ENCODE measurements around the gene KAT5. TPM values are rescaled to one million over a fixed set of nuclear protein-coding genes. Genes with fewer than 3 reads are reported as not detected.
"Not testable (repeated sequence)": the region's sequence is repeated elsewhere in the genome, so short reads cannot be mapped to it uniquely, and the experiment has no call there.

KAT5 gene
- total RNA-seq, result 35.7 and 38.5 TPM in 2 replicates

DNA sequence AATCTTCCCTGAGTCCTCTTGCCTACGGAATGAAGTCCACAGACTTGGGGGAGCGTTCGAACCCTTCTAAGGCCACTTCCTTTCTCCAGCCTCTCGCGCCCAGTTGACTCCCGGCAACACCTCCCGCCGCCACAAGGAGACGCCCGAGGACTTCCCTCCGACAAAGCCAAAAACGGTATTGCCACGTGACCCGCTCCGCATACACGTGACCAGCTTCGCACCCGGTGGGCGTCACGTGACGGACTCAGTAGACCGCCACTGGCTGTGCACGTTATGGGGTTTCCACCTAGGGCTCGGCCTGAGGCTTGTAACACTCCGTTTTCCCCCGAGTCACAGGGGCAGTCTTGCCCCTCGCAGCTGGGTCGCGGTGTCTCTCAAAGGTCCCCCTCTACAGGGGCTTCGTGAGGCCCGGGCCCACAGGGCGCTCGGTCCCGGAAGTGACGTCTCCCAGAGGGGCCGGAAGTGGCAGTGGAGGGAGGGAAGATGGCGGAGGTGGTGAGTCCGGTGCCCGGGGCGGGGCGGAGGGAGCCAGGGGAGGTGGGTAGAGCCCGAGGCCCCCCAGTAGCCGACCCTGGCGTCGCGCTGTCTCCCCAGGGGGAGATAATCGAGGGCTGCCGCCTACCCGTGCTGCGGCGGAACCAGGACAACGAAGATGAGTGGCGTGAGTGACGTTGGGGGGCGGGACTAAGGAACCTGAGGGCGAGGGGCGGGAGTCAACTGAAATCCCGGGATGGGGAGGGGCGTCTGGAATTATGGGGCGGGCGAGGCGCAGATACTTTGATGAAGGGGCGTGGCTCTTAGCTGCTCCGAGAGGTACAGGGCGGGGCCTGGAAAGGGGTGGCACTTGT is at the start of gene KAT5:
Gene KAT5 (plus strand): TSS at position 468 of the 848 bp plus-strand sequence. CDS start 16 bp downstream, at position 484.
- DNase-seq, result peak; percentile 99

DNA sequence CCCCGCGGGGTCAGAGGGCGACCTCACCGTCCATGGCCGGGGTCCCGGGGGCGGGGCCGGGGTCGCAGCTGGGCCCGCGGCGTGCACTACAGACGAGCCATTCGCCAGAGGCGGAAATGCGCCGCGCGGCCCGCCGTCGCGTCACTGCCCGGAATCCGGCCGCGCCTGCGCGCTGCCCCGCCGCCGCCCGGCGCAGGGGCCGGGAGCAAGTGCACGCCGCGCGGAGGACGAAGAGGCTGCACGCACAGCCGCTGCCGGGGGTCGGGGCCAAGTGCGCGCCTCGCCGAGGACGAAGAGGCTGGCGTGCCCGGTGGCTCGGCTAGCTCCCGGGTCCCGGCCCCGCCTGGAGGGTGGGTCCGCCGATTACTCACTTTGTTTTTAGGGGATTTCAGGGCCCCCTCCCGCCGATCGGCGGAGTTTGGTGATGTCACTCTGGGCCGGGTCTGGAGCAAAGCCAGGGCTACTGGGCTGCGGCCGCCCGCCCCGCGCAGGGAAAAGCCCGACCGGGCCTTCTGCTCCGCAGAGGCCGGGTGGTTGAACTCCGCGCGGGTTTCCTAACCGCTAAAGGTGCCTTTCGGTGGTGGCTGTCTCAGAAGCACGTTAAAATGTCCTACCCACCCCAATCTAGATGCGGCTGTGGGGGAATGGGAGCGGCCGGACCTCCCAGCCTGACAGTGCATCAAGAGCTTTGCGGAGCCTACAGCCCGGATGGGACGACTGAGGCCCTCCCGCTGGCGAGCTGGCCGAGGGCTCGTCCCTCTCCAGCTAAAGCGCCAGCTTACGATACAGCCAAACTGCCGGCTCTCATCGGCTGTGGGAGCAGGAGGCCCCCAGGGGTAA is 49.0 kb upstream of the KAT5 start, which contains the start of gene RELA:
Gene RELA (minus strand): TSS at position 118 of the 840 bp plus-strand sequence. CDS start 84 bp downstream, at position 34.
- peak; percentile 94 for DNase-seq

DNA sequence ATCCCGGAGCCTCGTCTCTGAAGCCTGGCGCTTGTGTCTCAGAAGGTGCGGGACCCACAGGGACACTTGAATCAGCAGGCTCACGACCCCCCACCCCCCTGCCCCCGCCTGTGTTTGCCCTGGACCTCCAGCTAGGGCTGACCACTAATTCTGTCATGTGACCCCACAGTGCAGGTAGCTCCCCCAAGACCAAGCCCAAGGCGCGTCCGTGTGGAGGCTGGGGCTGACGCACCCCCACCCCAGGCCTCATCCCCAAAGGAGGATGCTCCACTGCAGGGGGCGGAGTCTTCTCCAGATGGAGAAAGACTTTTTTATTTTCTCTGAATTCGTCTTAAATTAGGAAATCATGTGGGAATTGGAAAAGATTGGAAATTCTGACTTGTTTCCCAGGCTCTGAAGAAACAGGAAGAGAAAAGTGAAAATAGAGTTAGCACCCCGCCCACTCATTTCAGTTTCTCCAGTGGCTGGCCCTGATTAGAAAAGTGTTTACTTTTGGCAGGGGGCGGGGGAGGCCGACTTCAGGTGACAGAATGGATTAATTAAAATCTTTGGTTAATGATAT is 48.3 kb upstream of the KAT5 start:
- peak; percentile 52 for DNase-seq

DNA sequence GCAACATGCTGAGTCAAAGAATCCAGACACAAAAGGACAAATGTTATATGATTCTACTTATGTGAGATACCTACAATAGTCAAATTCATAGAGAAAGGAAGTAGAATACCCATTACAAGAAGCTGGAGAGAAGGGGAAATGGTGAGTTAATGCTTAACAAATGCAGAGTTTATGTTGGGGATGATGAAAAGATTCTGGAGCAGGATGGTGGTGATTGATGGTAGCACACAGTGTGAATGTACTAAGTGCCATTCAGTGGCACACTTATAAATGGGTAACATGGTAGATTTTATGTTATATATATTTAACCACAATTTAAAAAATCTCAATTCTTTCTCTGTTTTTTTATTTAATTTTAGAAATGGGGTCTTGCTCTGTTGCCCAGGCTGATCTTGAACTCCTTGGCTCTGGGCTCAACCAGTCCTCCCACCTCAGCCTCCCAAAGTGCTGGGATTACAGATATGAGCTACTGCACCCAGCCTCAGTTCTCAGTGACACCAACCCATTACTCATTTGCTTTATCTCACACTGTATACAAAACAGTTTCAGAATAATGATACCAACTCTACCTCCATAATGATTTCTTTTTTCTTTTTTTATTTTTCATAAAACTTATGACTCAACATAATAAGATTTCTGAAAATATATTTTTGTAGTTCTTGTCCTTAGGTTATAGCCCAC is 39.7 kb upstream of the KAT5 start:
- DNase-seq, result no peak

DNA sequence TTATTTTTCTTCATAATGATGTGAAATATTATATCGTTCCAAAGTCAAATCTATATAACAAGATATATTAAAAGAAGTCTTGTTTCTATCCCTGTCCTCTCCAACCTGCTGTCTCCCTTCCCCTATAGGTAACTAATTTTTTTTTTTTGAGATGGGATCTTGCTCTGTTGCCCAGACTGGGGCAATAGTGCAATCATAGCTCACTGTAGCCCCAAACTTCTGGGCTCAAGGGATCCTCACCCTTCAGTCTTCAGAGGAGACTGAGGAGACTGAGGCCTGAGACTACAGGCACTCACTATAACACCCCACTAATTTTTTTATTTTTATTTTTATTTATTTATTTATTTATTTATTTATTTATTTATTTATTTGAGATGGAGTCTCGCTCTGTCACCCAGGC is 39.1 kb upstream of the KAT5 start:
- no peak for DNase-seq

DNA sequence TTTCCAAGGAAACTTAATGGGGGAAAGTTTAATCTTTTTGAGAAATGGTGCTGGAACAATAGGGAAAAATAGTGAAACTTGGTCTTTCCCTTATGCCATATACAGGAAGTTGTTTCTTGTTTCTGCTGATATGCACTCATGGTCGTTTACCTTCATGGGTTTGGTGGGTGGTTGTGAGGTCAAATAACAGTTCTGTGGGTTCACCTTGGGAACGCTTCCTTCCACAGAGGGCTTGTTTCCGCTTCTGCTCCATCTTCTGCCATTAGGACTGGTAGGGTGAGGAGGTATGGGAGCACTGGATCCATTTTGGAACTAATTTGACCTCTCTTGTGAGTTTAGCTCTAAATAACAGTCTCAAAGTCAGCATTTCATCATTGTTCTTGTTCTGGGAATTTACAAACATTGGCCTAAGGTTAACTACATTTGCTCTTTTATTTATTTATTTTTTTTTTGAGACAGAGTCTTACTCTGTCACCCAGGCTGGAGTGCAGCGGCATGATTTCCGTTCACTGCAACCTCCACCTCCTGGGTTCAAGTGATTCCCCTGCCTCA is 31.8 kb upstream of the KAT5 start:
- DNase-seq, result no peak

DNA sequence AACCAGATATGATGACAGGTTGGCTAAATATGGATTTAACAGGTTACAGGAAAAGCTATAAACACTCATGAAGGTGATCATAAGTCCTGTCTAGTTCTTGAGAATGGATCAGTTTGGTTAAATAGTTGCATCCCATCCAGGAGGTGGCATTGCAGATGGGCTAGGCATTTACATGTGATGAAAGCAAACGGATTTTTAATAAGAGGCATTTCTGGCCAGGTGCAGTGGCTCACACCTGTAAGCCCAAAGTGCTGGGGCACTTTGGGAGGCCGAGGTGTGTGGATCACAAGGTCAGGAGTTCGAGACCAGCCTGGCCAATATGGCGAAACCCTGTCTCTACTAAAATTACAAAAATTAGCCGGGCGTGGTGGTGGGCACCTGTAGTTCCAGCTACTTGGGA is 28.6 kb upstream of the KAT5 start:
- not testable (repeated sequence) for DNase-seq

DNA sequence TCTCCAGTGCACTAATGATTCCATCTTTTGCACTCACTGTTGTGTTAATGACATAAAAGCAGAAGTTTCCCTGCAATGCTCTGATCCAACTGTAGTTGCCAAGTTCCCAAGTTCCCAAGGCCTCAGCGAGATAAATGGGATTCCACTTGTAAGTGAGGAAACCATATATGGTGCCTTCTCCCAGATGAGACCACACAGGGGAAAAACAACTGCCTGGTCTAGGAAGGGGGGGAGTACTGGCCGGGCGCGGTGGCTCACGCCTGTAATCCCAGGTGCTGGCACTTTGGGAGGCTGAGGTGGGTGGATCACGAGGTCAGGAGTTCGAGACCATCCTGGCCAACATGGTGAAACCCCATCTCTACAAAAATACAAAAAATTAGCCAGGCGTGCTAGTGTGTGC is 26.1 kb upstream of the KAT5 start:
- DNase-seq, result no peak

DNA sequence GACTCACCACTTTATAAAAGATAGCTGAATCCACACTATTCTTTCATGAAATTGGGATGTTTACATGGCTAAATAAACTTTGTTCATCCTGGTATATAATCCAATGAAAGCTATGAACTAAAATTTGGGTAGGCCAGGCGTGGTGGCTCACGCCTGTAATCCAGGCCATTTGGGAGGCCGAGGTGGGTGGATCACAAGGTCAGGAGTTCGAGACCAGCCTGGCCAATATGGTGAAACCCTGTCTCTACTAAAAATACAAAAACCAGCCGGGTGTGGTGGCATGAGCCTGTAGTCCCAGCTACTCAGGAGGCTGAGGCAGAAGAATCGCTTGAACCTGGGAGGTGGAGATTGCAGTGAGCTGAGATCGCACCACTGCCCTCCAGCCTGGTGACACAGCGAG is 20.2 kb upstream of the KAT5 start:
- not testable (repeated sequence) for DNase-seq

DNA sequence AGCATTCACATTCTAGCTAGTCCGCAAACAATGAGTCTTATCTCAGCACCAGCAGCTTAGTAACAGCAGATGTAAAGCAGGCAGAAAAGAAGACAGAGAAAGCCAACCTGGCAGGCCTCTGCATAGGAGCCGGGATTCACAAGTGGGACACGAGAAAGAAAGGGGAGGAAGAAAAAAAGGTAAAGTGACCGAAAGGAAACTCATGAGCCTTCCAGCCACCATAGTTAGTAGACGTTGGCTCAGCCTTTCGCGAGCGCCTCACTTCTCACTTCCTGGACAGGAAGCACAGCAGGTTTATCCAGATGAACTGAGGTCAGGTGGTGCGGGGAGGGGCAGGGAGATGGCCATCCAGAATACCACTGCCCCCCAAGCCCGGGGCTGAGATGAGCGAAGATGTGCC is 19.7 kb upstream of the KAT5 start:
- DNase-seq, result peak; percentile 49

DNA sequence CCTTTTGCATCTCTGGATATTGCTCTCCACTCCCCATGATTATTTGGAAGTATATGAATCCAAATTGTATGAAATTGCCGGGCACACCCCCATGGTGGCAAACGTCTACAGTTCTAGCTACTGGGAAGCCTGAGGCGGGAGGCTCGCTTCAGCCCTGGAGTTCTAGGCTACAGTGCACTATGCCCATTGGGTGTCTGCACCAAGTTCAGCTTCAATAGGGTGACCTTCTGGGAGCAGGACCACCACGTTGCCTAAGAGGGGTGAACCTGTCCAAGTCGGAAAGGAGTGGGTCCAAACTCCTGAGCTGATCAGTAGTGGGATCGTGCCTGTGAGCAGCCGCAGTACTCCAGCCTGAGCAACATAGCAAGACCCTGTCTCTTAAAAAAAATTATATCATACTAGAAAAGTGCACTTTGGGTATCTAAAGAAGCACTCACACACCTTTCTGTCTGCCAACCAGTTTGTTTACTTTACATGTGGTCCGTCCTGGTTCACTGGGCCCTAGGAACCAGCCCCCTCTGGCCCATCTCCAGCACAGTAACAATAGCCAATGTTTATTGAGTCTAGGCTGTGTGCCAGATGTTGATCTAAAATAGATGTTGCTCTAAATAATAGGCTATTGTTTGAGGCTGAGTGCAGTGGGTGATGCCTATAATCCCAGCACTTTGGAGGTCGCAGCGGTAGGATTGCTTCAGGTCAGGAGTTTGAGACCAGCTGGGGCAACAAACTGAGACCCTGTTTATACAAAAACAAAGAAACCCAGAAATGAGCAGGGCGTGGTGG is 16.4 kb upstream of the KAT5 start:
- peak; percentile 94 for DNase-seq

DNA sequence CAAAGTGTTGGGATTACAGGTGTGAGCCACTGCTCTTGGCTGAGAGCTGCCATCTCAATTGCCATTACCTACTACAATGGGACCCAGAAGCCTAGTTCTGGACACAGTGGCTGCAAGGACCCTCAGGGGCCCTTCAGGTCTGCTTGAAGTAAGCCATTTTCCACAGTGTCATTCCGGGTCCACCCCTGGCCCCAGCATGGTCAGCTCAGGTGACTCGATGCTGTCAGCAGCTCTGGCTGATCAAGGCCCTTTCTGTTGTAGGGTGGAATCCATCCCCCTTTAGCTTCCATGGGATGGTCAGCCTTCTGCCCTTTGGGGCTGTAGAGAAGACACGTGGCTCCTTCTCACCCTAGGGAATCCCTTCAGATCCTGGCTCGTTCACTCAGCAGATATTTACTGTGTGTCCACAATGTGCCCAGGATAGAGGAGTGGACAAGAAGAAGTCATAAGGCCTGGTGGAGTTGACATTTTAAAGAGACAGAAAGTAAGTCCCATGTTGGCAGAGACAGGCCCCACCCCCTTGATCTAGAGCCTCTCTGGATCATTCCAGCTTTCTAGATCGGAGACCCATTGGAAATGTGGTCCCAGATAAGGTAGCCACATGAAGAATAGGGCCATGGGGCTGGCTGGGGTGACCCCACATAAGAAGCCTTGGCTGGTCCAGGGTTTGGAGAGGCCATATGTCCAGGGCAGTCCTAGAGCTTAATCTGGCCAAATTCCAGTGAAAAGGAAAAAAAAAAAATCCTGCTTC is 15.1 kb upstream of the KAT5 start:
- no peak for DNase-seq

DNA sequence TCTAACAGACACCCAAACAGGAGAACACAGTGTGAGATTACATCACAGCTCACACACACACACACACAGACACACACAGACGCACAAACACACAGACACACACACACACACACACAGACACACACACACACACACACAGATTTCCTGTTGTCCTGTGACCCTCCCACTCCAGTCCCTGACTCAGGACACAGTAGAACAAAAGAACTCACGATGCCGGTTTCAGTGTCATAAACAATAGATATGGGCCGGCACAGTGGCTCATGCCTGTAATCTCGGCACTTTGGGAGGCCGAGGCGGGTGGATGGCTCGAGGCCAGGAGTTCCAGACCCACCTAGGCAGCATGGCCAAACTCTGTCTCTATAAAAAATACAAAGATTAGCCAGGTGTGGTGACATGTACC is 13.8 kb upstream of the KAT5 start:
- peak; percentile 85 for DNase-seq

DNA sequence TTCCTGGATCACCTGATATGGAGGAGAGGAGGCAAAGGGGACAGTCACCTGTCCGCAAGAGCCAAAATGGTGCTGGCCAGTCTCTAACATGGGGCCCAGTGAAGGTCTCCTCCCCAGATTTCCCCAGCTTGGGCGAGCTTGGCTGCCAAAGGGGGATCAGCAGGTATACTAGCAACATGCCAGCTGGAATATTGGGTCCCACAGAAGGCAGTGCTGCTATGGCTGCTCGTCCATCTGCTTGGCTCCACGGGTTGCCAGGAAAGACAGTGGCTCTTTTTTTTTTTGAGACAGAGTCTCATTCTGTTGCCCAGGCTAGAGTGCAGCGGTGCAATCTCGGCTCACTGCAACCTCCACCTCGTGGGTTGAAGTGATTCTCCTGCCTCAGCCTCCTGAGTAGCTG is 12.7 kb upstream of the KAT5 start:
- no peak for DNase-seq

DNA sequence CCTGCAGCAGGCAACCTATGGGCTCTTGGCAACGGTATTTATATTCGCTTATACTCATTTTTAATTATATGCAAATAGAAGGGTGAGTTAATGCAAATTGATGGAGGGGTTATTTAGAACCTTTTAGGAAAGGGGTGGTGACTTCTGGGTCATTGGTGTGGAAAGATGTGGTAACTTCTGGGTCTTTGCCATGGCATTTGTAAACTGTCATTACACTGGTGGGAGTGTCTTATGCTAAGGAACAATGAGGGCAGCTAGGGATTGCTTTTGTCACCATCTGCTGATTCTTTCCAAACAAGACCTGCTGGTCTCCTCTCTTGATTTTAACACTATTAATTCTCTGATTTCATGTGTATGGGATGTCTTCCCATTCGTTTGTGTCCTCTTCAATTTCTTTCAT is 11.7 kb upstream of the KAT5 start:
- no peak for DNase-seq

DNA sequence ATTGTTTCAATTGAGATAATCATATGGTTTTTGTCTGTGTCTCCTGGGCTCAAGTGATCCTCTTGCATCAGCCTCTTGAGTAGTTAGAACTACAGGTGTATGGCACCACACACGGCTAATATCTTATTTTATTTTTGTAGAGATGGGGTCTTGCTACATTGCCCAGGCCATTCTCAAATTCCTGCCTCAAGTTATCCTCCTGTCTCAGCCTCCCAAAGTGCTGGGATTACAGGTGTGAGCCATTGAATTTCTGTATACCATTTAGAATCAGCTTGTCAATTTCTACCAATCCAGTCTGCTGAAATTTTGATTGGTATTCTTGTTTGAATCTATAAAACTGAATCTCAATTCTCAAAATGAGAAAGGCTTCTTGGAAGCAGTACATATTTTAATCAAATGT is 10.4 kb upstream of the KAT5 start:
- DNase-seq, result no peak

DNA sequence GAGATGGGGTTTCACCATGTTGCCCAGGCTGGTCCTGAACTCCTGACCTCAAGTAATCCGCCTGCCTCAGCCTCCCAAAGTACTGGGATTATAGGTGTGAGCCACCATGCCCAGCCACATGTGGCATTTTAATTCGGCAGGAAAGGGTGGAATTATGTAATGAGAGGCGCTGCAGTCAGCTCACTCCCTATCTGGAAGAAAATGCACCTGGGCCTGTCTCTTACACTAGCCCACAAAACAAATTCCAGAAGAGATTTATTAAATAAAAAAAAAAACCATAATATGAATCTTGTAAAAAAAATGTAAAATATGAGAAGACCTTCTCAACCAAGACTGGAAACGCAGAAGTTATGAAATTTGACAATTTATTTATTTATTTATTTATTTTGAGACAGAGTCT is 8.2 kb upstream of the KAT5 start:
- no peak for DNase-seq

DNA sequence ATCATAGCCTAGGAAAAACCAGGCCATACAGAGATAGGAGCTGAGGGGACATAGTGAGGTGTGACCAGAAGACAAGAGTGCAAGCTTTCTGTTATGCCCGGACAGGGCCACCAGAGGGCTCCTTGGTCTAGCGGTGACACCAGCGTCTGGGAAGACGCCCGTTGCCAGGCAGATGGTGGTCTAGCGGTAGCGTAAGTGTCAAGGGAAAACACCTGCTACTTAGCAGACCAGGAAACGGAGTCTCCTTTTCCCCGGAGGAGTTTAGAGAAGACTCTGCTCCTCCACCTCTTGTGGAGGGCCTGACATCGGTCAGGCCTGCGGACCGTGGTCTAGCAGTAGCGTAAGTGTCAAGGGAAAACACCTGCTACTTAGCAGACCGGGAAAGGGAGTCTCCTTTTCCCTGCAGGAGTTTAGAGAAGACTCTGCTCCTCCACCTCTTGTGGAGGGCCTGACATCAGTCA is 5.7 kb upstream of the KAT5 start:
- DNase-seq, result peak; percentile 57

DNA sequence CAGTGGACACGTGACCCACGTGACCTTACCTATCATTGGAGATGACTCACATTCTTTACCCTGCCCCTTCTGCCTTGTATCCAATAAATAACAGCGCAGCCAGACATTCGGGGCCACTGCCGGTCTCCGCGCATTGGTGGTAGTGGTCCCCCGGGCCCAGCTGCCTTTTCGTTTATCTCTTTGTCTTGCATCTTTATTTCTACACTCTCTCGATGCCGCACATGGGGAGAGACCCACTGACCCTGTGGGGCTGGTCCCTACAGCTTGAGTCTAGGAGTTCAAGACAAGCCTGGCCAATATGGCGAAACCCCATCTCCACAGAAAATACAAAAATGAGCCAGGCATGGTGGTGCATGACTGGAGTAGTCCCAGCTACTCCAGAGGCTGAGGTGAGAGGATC is 5.0 kb upstream of the KAT5 start:
- DNase-seq, result not testable (repeated sequence)

DNA sequence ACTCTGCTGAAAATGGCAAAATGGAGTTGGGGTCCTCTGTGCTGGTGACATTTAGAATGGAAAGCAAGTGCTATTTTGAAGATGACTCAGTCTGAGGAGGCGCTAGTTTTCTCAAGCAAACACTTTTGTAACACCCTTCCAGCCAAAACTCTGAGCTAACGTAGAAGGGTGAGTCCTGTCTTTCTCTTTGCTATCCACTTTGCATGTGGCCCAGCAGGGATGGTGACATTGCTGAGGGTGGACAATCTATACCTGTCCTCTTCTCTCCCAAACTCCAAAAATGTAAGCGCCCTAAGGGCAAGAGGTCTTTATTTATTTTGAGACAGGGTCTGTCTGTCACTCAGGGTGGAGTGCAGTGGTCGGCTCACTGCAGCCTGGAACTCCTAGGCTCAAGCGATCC is 3.6 kb upstream of the KAT5 start:
- DNase-seq, result no peak

DNA sequence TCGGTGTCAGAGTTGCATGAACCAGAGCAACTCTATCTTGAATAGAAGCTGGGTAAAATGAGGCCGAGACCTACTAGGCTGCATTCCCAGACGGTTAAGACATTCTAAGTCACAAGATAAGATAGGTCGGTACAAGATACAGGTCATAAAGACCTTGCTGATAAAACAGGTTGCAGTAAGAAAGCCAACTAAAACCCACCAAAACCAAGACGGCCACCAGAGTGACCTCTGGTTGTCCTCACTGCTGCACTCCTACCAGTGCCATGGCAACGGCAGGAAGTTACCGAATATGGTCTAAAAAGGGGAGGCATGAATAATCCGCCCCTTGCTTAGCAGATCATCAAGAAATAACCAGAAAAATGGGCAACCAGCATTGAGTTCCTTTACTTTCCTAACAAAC is 2.4 kb upstream of the KAT5 start:
- no peak for DNase-seq
